Keratinocyte (primary cell): ENCODE measurements around the gene CTAGE1. TPM values are rescaled to one million over a fixed set of nuclear protein-coding genes. Genes with fewer than 3 reads are reported as not detected.
"Not testable (repeated sequence)": the region's sequence is repeated elsewhere in the genome, so short reads cannot be mapped to it uniquely, and the experiment has no call there.

Experiments used
- DNase-seq: peaks from one replicate; pipeline ENCODE4 v3.0.0-alpha.2; 2011; ENCODE audit warnings: low read depth, missing footprints, low spot score
- FAIRE-seq: peaks from 2 replicates; lab custom pipeline; 2011; peaks lifted over from hg19 to GRCh38; lab: Jason Lieb, UNC
- H2AFZ ChIP-seq: 2 replicates; pipeline ENCODE4 v1.6.0; 2012; ENCODE audit warnings: low read length, control low read depth, inconsistent platforms; ENCODE audit not compliant: control insufficient read depth
- H3K27ac ChIP-seq: 2 replicates; pipeline ENCODE4 v1.5.1; 2011; ENCODE audit warnings: low read length; ENCODE audit not compliant: control insufficient read depth, insufficient read depth
- H3K27me3 ChIP-seq: 3 replicates; pipeline ENCODE4 v1.6.0; 2011; ENCODE audit warnings: low read length; ENCODE audit not compliant: control insufficient read depth, insufficient read depth; ENCODE audit errors: extremely low read depth
- H3K36me3 ChIP-seq, 2 experiments: 2 replicates in 1 of 2; 3 replicates in 1 of 2; pipeline ENCODE4 v1.5.1; 2011; ENCODE audit warnings: low read length in 2 of 2, mild to moderate bottlenecking in 1 of 2; ENCODE audit not compliant: control insufficient read depth in 2 of 2, insufficient read depth in 2 of 2; ENCODE audit errors: extremely low read depth in 1 of 2
- H3K4me1 ChIP-seq: 3 replicates; pipeline ENCODE4 v1.5.1; 2011; ENCODE audit warnings: low read length; ENCODE audit not compliant: control insufficient read depth, insufficient read depth; ENCODE audit errors: extremely low read depth
- H3K4me2 ChIP-seq: 3 replicates; pipeline ENCODE4 v1.6.0; 2011; ENCODE audit warnings: low read depth, low read length; ENCODE audit not compliant: control insufficient read depth, insufficient read depth; ENCODE audit errors: extremely low read depth
- H3K4me3 ChIP-seq, 3 experiments: fragments of 200-600 bp in 1 of 3; sonication (generic) in 1 of 3; 2 replicates in 2 of 3; 3 replicates in 1 of 3; pipeline ENCODE4 v1.5.1; 2011 to 2016; ENCODE audit warnings: low read length in 3 of 3, mild to moderate bottlenecking in 3 of 3, control low read depth in 2 of 3, inconsistent platforms in 1 of 3, low read depth in 1 of 3, mixed read lengths in 1 of 3, mixed run types in 1 of 3, moderate library complexity in 1 of 3; ENCODE audit not compliant: control insufficient read depth in 2 of 3, insufficient read depth in 2 of 3; ENCODE audit errors: extremely low read depth in 1 of 3
- H3K79me2 ChIP-seq: 2 replicates; pipeline ENCODE4 v1.6.0; 2012; ENCODE audit warnings: low read length; ENCODE audit not compliant: control insufficient read depth, insufficient read depth
- H3K9ac ChIP-seq: 3 replicates; pipeline ENCODE4 v1.6.0; 2011; ENCODE audit warnings: low read length; ENCODE audit not compliant: control insufficient read depth, insufficient read depth; ENCODE audit errors: extremely low read depth
- H3K9me1 ChIP-seq: 3 replicates; pipeline ENCODE4 v1.6.0; 2011; ENCODE audit warnings: low read length; ENCODE audit not compliant: control insufficient read depth, insufficient read depth; ENCODE audit errors: extremely low read depth
- H3K9me3 ChIP-seq: 2 replicates; pipeline ENCODE4 v1.5.1; 2012; ENCODE audit warnings: low read depth, low read length; ENCODE audit not compliant: control insufficient read depth
- H4K20me1 ChIP-seq: 3 replicates; pipeline ENCODE4 v1.6.0; 2011; ENCODE audit warnings: low read length; ENCODE audit not compliant: control insufficient read depth, insufficient read depth; ENCODE audit errors: extremely low read depth
- CTCF ChIP-seq, 3 experiments: IDR thresholded peaks in 1 of 3; conservative IDR thresholded peaks in 1 of 3; optimal IDR thresholded peaks in 1 of 3; 2 replicates in 2 of 3; 3 replicates in 1 of 3; pipeline versions ENCODE3 to v1.5.1; 2011; ENCODE audit warnings: low read length in 3 of 3, mild to moderate bottlenecking in 3 of 3, moderate library complexity in 2 of 3, control low read depth in 1 of 3, inconsistent platforms in 1 of 3; ENCODE audit not compliant: insufficient read depth in 2 of 3; ENCODE audit errors: extremely low read depth in 1 of 3
- EZH2 ChIP-seq: IDR thresholded peaks from one replicate; pipeline ENCODE4 v1.6.1; 2012; ENCODE audit warnings: inconsistent platforms, mild to moderate bottlenecking, low read length, moderate library complexity
- dilution Hi-C: fragments of 300-500 bp; cut with MboI; formaldehyde crosslinking; loops from one replicate; pipeline ENCODE4 v1.7.0; 2020; ENCODE audit warnings: low sequenced_read_pairs; ENCODE audit not compliant: extremely low pct_ligation_motif_present
- polyA plus RNA-seq, 5 experiments: library from polyadenylated mRNA; depleted of rRNA in 3 of 5; stranded (reverse) in 3 of 5; stranded (forward) in 1 of 5; unstranded in 1 of 5; fragments of >200 nt; gene quantifications; 1 replicate in 1 of 5; 2 replicates in 3 of 5; 3 replicates in 1 of 5; pipeline versions ENCODE4 v1.2.1 to v1.2.3, GENCODE V29; 2011 to 2012; ENCODE audit warnings: missing spikeins in 2 of 5, low read depth in 1 of 5, low replicate concordance in 1 of 5

The CTAGE1 gene
- polyA plus RNA-seq, 1 donor (not counting 4 experiments of a cell fraction or from before 2014, with no cell fraction given): not detected

- peaks cover 13% of the 10 kb centered on the region for H3K4me1 ChIP-seq
- no peak overlapping the region for H2AFZ ChIP-seq
- no peak overlapping the region for H3K27ac ChIP-seq
- H3K36me3 ChIP-seq: no peaks in the 10 kb centered on the region
- H3K9me3 ChIP-seq: no peaks in the 10 kb centered on the region
- TF ChIP-seq EZH2 (no peak), CTCF (optimal IDR thresholded peaks at IDR 0.05 in 1 of 3, IDR thresholded peaks at IDR 0.05 in 1 of 3, conservative IDR thresholded peaks at IDR 0.05 in 1 of 3; ENCODE audit: extremely low read depth in 1 of 3, insufficient read depth in 2 of 3, low read length in 3 of 3) (no peak)
- dilution Hi-C loops: no loop called here
- FAIRE-seq (no peak), DNase-seq (no peak)
- no peaks in the 10 kb centered on the region for H4K20me1 ChIP-seq
- H3K79me2 ChIP-seq: no peaks in the 10 kb centered on the region
- H3K4me3 ChIP-seq: no peak overlapping the region
- no peak overlapping the region for H3K4me2 ChIP-seq
- H3K27me3 ChIP-seq: no peaks in the 10 kb centered on the region
- H3K9ac ChIP-seq: no peak overlapping the region
- no peaks in the 10 kb centered on the region for H3K9me1 ChIP-seq
These were observed 23.3 kb downstream of the CTAGE1 start for GRCh38 chr18:22394428-22394827.

- H3K36me3 ChIP-seq, H3K27ac ChIP-seq, H3K4me3 ChIP-seq, H3K79me2 ChIP-seq, DNase-seq, H3K27me3 ChIP-seq, H3K4me2 ChIP-seq, H4K20me1 ChIP-seq, H3K9me1 ChIP-seq, FAIRE-seq, H3K9ac ChIP-seq, H3K9me3 ChIP-seq, dilution Hi-C loops, H2AFZ ChIP-seq: not testable (repeated sequence)
- H3K4me1 ChIP-seq: peaks cover 13% of the 10 kb centered on the region
These were observed 24.6 kb downstream of the CTAGE1 start for GRCh38 chr18:22393164-22393563.
